A549 (cell line): ENCODE data around the gene SLC17A7.

Source experiments
- CEBPB ChIP-seq, 2 experiments: fragments of >200 bp in 1 of 2; sonication (Bioruptor Twin) in 1 of 2; formaldehyde crosslinking in 1 of 2; IDR thresholded peaks; 2 replicates each; pipeline ENCODE4 v1.6.1; 2012 to 2016
- MAFK ChIP-seq: fragments of 450-650 bp; IDR thresholded peaks from 2 replicates; pipeline ENCODE4 v1.6.1; 2014; ENCODE audit not compliant: partially characterized antibody
- MAX ChIP-seq: IDR thresholded peaks from 2 replicates; pipeline ENCODE4 v1.6.1; 2012
- POLR2AphosphoS2 ChIP-seq: conservative IDR thresholded peaks from 2 replicates; pipeline ENCODE4 v1.6.1; 2012; ENCODE audit warnings: low read length, improper control_type of control experiment, inconsistent platforms
- RCOR1 ChIP-seq: fragments of 150-350 bp; IDR thresholded peaks from 2 replicates; pipeline ENCODE4 v1.6.1; 2014; ENCODE audit warnings: antibody characterized with exemption, low read length, low read depth
- REST ChIP-seq: fragments of 200-600 bp; sonication (generic); IDR thresholded peaks from 2 replicates; pipeline ENCODE4 v1.6.1; 2016; ENCODE audit warnings: antibody characterized with exemption, mild to moderate bottlenecking, moderate library complexity
- USF2 ChIP-seq: fragments of 450-650 bp; IDR thresholded peaks from 2 replicates; pipeline ENCODE4 v1.6.1; 2014; ENCODE audit warnings: antibody characterized with exemption

GRCh38 chr19:49489601-49490167 lies 48.4 kb upstream of the SLC17A7 start:
- no peak for TF ChIP-seq MAFK
- TF ChIP-seq MAX = peak; percentile 69
- TF ChIP-seq USF2 = no peak
- no peak for TF ChIP-seq REST
- no peak for TF ChIP-seq RCOR1
- TF ChIP-seq CEBPB (IDR thresholded peaks at IDR 0.05) = no peak
- peak; percentile 88; the same call in 1 of the 2 replicates for TF ChIP-seq POLR2AphosphoS2
